Loucy (cell line): ENCODE results near the gene KRTAP10-8.

ENCODE experiments used
- CTCF ChIP-seq: fragments of 200-600 bp; sonication (generic); conservative IDR thresholded peaks from 2 replicates; pipeline ENCODE4 v1.5.1; 2014; ENCODE audit warnings: mild to moderate bottlenecking, antibody characterized with exemption, low read length
- EZH2phosphoT487 ChIP-seq: fragments of 200-600 bp; IDR thresholded peaks from 2 replicates; pipeline ENCODE4 v1.6.1; 2018; ENCODE audit warnings: antibody characterized with exemption, mild to moderate bottlenecking, moderate library complexity, borderline replicate concordance

GRCh38 chr21:44648557-44649311 is 36.9 kb downstream of the KRTAP10-8 start:
- TF ChIP-seq CTCF (no peak), EZH2phosphoT487 (no peak)
